Myocyte (in vitro differentiated cells): ENCODE measurements around the gene AS3MT. TPM values are rescaled to one million over a fixed set of nuclear protein-coding genes. Genes with fewer than 3 reads are reported as not detected.
"Not testable (repeated sequence)": the region's sequence is repeated elsewhere in the genome, so short reads cannot be mapped to it uniquely, and the experiment has no call there.

Experiments
- DNase-seq: peaks from one replicate; pipeline ENCODE4 v3.0.0-alpha.2; 2012; ENCODE audit warnings: low read depth
- total RNA-seq: library from RNA; depleted of rRNA; stranded (reverse); fragments of >200 nt; gene quantifications from 2 replicates; pipeline ENCODE4 v1.2.3, GENCODE V29; 2014

AS3MT gene
- total RNA-seq, 1 donor from 2014 or later = 7.0 TPM

GRCh38 chr10:102919246-102919959 is 50.1 kb downstream of the AS3MT start:
- no peak for DNase-seq

- no peak for DNase-seq
Measured at GRCh38 chr10:102919992-102920739, 50.9 kb downstream of the AS3MT start.

DNA sequence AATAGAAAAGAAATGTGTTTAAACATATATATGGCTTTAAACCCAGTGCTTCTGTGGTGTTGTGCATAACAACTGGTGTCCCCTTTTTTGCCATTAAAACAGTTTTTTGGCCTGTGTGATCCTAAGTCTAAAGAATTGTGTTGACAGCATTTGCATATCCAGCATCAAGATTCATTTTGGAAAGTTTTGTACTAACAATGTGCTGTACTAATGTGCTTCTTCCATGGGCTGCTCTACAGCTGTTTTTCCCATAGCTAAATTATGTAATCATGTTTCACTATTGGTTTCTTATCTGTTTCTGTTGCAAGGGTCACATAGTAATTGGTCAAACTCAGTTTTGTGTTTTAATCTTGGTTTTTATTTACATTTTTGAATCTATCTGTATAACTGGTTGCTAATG is 54.3 kb downstream of the AS3MT start:
- no peak for DNase-seq

DNA sequence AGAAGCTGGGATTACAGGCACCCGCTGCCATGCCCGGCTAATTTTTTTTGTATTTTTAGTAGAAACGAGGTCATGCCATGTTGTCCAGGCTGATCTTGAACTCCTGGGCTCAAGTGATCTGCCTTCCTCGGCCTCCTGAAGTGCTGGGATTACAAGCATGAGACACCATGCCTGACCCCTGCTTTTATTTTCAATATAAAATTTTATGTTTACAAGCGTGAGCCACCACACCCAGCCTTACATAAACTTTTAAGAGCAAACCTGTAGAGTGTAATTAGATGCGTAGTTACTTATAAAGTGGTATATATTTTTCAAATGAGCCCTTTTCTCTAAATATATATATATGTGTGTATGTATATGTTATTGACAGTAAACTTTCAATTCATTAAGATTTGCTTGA is 57.6 kb downstream of the AS3MT start:
- no peak for DNase-seq

GRCh38 chr10:102927311-102928010 is 58.2 kb downstream of the AS3MT start:
- DNase-seq = no peak

DNA sequence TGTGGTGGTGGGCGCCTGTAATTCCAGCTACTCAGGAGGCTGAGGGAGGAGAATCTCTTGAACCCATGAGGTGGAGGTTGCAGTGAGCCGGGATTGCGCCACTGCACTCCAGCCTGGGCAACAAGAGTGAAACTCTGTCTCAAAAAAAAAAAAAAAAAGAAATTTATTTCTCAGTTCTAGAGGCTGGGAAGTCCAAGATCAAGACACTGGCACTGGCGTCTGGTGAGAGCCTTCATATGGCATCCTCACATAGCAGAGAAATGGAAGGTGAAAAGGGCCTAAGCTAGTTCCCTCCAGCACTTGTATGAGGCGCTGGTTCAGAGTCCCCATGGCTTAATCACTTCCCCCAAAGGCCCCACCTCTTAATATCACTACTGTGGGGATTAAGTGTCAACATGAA is 59.2 kb downstream of the AS3MT start:
- DNase-seq = not testable (repeated sequence)

GRCh38 chr10:102930720-102931119 is 61.5 kb downstream of the AS3MT start:
- DNase-seq = no peak

DNA sequence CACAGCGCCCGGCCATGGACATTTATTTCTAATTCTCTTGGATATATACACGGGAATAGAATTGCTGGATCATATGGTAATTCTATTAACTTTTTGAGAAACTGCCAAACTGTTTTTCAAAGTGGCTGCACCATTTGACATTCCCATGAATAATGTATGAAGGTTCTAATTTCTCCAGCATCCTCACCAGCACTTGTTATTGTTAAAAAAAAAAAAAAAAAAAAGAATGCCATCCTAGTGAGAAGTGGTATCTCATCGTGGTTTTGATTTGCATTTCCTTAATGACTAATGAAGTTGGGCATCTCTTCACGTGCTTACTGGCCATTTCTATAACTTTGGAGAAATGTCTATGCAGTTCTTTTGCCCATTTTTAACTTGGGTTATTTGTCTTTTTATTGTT is 62.4 kb downstream of the AS3MT start:
- no peak for DNase-seq

- no peak for DNase-seq
Measured at GRCh38 chr10:102935505-102935904, 66.2 kb downstream of the AS3MT start.

DNA sequence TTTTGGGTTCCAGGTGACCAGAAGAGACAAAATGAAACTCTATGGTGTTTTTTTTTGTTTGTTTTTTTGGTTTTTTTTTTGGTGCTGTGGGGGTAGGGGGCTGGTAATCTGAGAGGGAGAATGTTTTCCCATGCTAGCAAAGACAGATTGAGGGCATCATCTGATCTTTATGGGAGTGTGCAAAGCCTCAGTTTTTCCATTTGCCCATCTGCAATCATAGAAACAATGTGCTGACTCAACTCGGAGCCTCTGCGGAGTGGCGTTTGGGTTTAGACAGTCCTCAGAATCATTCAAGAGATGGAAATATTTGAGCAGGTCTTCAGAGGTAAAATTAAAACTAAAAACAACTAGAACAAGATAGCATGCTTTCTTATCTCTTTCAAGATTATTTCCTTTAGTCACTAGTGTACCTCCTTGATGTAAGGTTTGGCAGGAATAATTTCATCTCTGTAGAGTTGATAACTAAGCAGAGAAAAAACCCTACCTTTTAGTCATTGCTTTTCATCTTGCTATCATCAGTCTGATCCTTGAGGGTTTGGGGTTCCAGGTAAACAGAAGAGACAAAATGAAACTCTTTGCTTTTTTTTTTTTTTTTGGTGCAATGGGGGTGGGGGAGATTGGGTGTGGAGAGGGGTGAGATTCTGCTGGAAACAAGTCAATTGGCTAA is 66.8 kb downstream of the AS3MT start:
- no peak for DNase-seq

- DNase-seq = no peak
Measured at GRCh38 chr10:102941401-102941800, 72.1 kb downstream of the AS3MT start.

- DNase-seq = no peak
Measured at GRCh38 chr10:102945449-102945848, 76.2 kb downstream of the AS3MT start.

GRCh38 chr10:102945962-102946361 is 76.7 kb downstream of the AS3MT start:
- no peak for DNase-seq

DNA sequence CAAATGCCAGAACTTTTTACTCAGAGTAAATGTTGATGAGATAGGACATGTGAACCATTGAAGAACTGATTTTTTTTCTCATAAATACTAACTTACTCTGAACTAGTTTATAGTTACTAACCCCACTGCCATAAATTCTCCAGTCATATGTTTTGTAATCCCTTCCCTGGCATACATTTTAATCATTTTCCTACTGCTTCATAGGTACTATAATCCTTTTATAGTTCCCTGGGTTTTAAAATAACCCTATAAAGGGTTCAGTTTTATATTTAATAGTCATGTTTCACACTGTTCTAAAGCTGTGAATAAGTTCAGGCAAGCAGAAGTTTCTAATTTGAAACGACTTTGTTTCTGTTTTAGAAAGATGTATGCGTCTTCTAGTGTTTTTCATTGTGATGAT is 77.7 kb downstream of the AS3MT start:
- DNase-seq = no peak

DNA sequence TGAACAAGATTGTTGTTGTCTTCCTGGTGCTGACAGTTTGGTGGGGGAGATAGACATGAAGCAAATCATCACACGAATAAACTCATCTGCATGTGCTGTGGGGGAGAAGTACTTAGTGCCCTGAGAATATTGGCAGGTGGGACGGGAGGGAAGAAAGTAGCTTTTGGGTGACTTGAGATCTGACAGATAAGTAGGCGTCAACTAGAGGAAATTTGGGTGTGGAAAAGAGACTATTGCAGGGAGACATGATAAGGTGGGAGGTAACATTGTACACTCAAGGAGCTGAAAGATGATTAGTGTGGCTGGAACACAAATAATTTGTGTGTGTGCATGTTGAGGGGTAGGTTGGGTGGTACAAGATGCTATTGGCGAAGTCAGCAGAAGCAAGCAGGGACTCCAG is 78.9 kb downstream of the AS3MT start:
- no peak for DNase-seq

DNA sequence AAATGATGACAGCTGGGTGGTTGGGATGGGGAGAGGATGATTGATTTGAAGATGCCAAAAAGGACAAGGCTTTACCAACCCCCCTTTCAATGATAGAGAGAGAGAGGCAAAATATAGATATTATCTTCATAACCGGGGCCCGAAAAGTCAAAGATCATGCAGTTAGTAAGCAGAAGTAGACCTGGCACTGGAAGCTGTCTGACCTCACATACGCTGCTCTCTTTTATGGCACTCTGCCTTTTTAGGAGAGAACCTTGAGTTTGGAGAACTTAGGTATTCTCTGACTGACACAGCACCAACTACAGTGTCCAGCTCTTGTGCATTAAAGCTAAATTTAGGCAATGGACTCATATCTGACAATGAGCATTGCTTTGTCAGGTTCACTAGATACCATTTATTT is 79.5 kb downstream of the AS3MT start:
- no peak for DNase-seq

GRCh38 chr10:102949916-102950315 is 80.6 kb downstream of the AS3MT start:
- no peak for DNase-seq

DNA sequence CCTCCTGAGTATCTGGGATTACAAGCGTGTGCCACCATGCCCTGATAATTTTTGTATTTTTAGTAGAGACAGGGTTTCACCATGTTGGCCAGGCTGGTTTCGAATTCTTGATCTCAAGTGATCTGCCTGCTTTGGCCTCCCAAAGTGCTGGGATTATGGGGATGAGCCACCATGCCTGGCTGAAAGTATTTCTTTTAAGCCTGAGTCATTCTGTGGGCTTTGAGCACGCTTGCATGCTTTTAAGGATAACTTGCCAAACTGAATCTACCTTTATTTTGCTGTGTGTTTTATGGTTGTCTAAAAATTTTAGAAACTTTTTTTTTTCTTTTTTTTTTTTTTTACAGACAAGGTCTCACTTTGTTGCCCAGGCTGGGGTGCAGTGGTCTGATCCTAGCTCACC is 82.0 kb downstream of the AS3MT start:
- DNase-seq = no peak
